ENCODE data around the gene ITPR1.

Gene ITPR1

GRCh38 chr3:4710191-4710590, 217.0 kb downstream of the ITPR1 start:
- no peak overlapping the region for H3K27ac ChIP-seq (ENCODE audit: low read depth, low read length)
- H4K8ac ChIP-seq (ENCODE audit: low read depth, low read length), result no peak overlapping the region
- no peaks in the 10 kb centered on the region for H3K79me1 ChIP-seq (ENCODE audit: low read length)
- H3K23ac ChIP-seq (ENCODE audit: low read length), result no peak overlapping the region
- no peak overlapping the region for H3K4me3 ChIP-seq (ENCODE audit: low read length)
- H3K4ac ChIP-seq (ENCODE audit: low read depth, low read length), result no peak overlapping the region
- no peaks in the 10 kb centered on the region for H3K27me3 ChIP-seq (ENCODE audit: insufficient read depth, low read length, poor library complexity)
- H3K56ac ChIP-seq (ENCODE audit: low read length), result no peak overlapping the region
- no peak overlapping the region for H2BK5ac ChIP-seq (ENCODE audit: low read length)
- no peak overlapping the region for H3K9ac ChIP-seq (ENCODE audit: low read length)
- no peaks in the 10 kb centered on the region for H3K79me2 ChIP-seq (ENCODE audit: control insufficient read depth, insufficient read depth, low read length)
- H3K4me2 ChIP-seq (ENCODE audit: low read length), result no peak overlapping the region
- H2AK5ac ChIP-seq (ENCODE audit: low read length), result no peak overlapping the region
- no peak overlapping the region for H4K5ac ChIP-seq (ENCODE audit: low read length)
- no peaks in the 10 kb centered on the region for H3K36me3 ChIP-seq (ENCODE audit: control insufficient read depth, insufficient read depth, low read length)
- H2BK15ac ChIP-seq (replicated peaks; ENCODE audit: low read depth), result no peak overlapping the region
- H3K4me1 ChIP-seq (ENCODE audit: control insufficient read depth, low read depth, low read length), result peaks cover 2% of the 10 kb centered on the region
- DNase-seq, result no peak
- no CpG with 5 or more reads among the region's 16 CpGs for WGBS (ENCODE audit: extremely low coverage, insufficient coverage, low lambda C conversion rate)
- H2BK120ac ChIP-seq (ENCODE audit: low read depth, low read length), result no peak overlapping the region
- H3K18ac ChIP-seq (ENCODE audit: low read length), result no peak overlapping the region

DNA sequence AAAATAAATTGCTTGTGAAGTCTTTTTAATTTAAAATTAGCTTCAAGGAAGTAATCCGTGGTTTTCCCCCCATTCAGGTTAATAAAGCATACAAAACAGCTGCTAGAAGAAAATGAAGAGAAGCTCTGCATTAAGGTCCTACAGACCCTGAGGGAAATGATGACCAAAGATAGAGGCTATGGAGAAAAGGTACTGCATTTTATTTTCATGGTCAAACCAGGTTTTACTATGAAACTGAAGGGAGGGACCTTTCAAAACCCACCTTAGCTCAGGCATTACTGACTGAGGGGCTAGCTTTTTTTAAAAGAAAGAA, 218.5 kb downstream of the ITPR1 start:
- Histone ChIP-seq H4K5ac (ENCODE audit: low read length) (no peak overlapping the region), H3K27me3 (ENCODE audit: insufficient read depth, low read length, poor library complexity) (no peaks in the 10 kb centered on the region), H2BK15ac (replicated peaks; ENCODE audit: low read depth) (no peak overlapping the region), H3K4me3 (ENCODE audit: low read length) (no peak overlapping the region), H3K4me2 (ENCODE audit: low read length) (no peak overlapping the region), H3K23ac (ENCODE audit: low read length) (no peak overlapping the region), H3K79me2 (ENCODE audit: control insufficient read depth, insufficient read depth, low read length) (no peaks in the 10 kb centered on the region), H4K8ac (ENCODE audit: low read depth, low read length) (no peak overlapping the region), H2AK5ac (ENCODE audit: low read length) (no peak overlapping the region), H3K27ac (ENCODE audit: low read depth, low read length) (no peak overlapping the region), H3K18ac (ENCODE audit: low read length) (no peak overlapping the region), H3K9ac (ENCODE audit: low read length) (no peak overlapping the region), H2BK120ac (ENCODE audit: low read depth, low read length) (no peak overlapping the region), H3K4me1 (ENCODE audit: control insufficient read depth, low read depth, low read length) (peaks cover 2% of the 10 kb centered on the region), H3K4ac (ENCODE audit: low read depth, low read length) (no peak overlapping the region), H3K36me3 (ENCODE audit: control insufficient read depth, insufficient read depth, low read length) (no peaks in the 10 kb centered on the region), H3K56ac (ENCODE audit: low read length) (peak overlapping the region; percentile 36), H2BK5ac (ENCODE audit: low read length) (no peak overlapping the region), H3K79me1 (ENCODE audit: low read length) (no peaks in the 10 kb centered on the region)
- WGBS (ENCODE audit: extremely low coverage, insufficient coverage, low lambda C conversion rate), result no CpG with 5 or more reads among the region's 1 CpG
- no peak for DNase-seq

- Histone ChIP-seq H2BK120ac (ENCODE audit: low read depth, low read length) (no peak overlapping the region), H3K4ac (ENCODE audit: low read depth, low read length) (no peak overlapping the region), H3K56ac (ENCODE audit: low read length) (peak overlapping the region; percentile 59), H3K36me3 (ENCODE audit: control insufficient read depth, insufficient read depth, low read length) (no peaks in the 10 kb centered on the region), H3K27ac (ENCODE audit: low read depth, low read length) (no peak overlapping the region), H3K79me1 (ENCODE audit: low read length) (no peaks in the 10 kb centered on the region), H4K5ac (ENCODE audit: low read length) (no peak overlapping the region), H3K4me1 (ENCODE audit: control insufficient read depth, low read depth, low read length) (peaks cover 2% of the 10 kb centered on the region), H3K27me3 (ENCODE audit: insufficient read depth, low read length, poor library complexity) (no peaks in the 10 kb centered on the region), H2BK5ac (ENCODE audit: low read length) (no peak overlapping the region), H3K79me2 (ENCODE audit: control insufficient read depth, insufficient read depth, low read length) (no peaks in the 10 kb centered on the region), H2BK15ac (replicated peaks; ENCODE audit: low read depth) (no peak overlapping the region), H3K4me3 (ENCODE audit: low read length) (no peak overlapping the region), H3K9ac (ENCODE audit: low read length) (no peak overlapping the region), H3K23ac (ENCODE audit: low read length) (no peak overlapping the region), H3K18ac (ENCODE audit: low read length) (no peak overlapping the region), H4K8ac (ENCODE audit: low read depth, low read length) (no peak overlapping the region), H2AK5ac (ENCODE audit: low read length) (no peak overlapping the region), H3K4me2 (ENCODE audit: low read length) (no peak overlapping the region)
- WGBS (ENCODE audit: extremely low coverage, insufficient coverage, low lambda C conversion rate), result no CpG with 5 or more reads among the region's 7 CpGs
- DNase-seq, result peak; percentile 69
Observed at GRCh38 chr3:4712109-4712508, 219.0 kb downstream of the ITPR1 start.

GRCh38 chr3:4714045-4714444, 220.9 kb downstream of the ITPR1 start:
- Histone ChIP-seq H3K27me3 (ENCODE audit: insufficient read depth, low read length, poor library complexity) (no peaks in the 10 kb centered on the region), H3K27ac (ENCODE audit: low read depth, low read length) (no peak overlapping the region), H3K36me3 (ENCODE audit: control insufficient read depth, insufficient read depth, low read length) (no peaks in the 10 kb centered on the region), H3K4ac (ENCODE audit: low read depth, low read length) (no peak overlapping the region), H2BK120ac (ENCODE audit: low read depth, low read length) (no peak overlapping the region), H3K9ac (ENCODE audit: low read length) (no peak overlapping the region), H2BK5ac (ENCODE audit: low read length) (no peak overlapping the region), H4K5ac (ENCODE audit: low read length) (no peak overlapping the region), H3K4me2 (ENCODE audit: low read length) (no peak overlapping the region), H3K18ac (ENCODE audit: low read length) (no peak overlapping the region), H3K4me3 (ENCODE audit: low read length) (no peak overlapping the region), H3K79me2 (ENCODE audit: control insufficient read depth, insufficient read depth, low read length) (no peaks in the 10 kb centered on the region), H4K8ac (ENCODE audit: low read depth, low read length) (no peak overlapping the region), H3K56ac (ENCODE audit: low read length) (no peak overlapping the region), H2BK15ac (replicated peaks; ENCODE audit: low read depth) (no peak overlapping the region), H2AK5ac (ENCODE audit: low read length) (no peak overlapping the region), H3K4me1 (ENCODE audit: control insufficient read depth, low read depth, low read length) (peaks cover 2% of the 10 kb centered on the region), H3K79me1 (ENCODE audit: low read length) (no peaks in the 10 kb centered on the region), H3K23ac (ENCODE audit: low read length) (no peak overlapping the region)
- WGBS (ENCODE audit: extremely low coverage, insufficient coverage, low lambda C conversion rate), result no CpG with 5 or more reads among the region's 7 CpGs
- DNase-seq, result no peak

- Histone ChIP-seq H3K56ac (ENCODE audit: low read length) (no peak overlapping the region), H2AK5ac (ENCODE audit: low read length) (no peak overlapping the region), H3K27ac (ENCODE audit: low read depth, low read length) (no peak overlapping the region), H4K8ac (ENCODE audit: low read depth, low read length) (no peak overlapping the region), H3K4me2 (ENCODE audit: low read length) (no peak overlapping the region), H3K4ac (ENCODE audit: low read depth, low read length) (no peak overlapping the region), H2BK5ac (ENCODE audit: low read length) (no peak overlapping the region), H3K4me3 (ENCODE audit: low read length) (no peak overlapping the region), H3K27me3 (ENCODE audit: insufficient read depth, low read length, poor library complexity) (no peaks in the 10 kb centered on the region), H3K79me2 (ENCODE audit: control insufficient read depth, insufficient read depth, low read length) (no peaks in the 10 kb centered on the region), H3K79me1 (ENCODE audit: low read length) (no peaks in the 10 kb centered on the region), H3K4me1 (ENCODE audit: control insufficient read depth, low read depth, low read length) (peaks cover 5% of the 10 kb centered on the region), H3K36me3 (ENCODE audit: control insufficient read depth, insufficient read depth, low read length) (no peaks in the 10 kb centered on the region), H3K9ac (ENCODE audit: low read length) (no peak overlapping the region), H2BK120ac (ENCODE audit: low read depth, low read length) (no peak overlapping the region), H4K5ac (ENCODE audit: low read length) (no peak overlapping the region), H2BK15ac (replicated peaks; ENCODE audit: low read depth) (no peak overlapping the region), H3K23ac (ENCODE audit: low read length) (no peak overlapping the region), H3K18ac (ENCODE audit: low read length) (no peak overlapping the region)
- no peak for DNase-seq
- WGBS (ENCODE audit: extremely low coverage, insufficient coverage, low lambda C conversion rate), result no CpG with 5 or more reads among the region's 1 CpG
Observed at GRCh38 chr3:4716266-4716665, 223.1 kb downstream of the ITPR1 start.

DNA sequence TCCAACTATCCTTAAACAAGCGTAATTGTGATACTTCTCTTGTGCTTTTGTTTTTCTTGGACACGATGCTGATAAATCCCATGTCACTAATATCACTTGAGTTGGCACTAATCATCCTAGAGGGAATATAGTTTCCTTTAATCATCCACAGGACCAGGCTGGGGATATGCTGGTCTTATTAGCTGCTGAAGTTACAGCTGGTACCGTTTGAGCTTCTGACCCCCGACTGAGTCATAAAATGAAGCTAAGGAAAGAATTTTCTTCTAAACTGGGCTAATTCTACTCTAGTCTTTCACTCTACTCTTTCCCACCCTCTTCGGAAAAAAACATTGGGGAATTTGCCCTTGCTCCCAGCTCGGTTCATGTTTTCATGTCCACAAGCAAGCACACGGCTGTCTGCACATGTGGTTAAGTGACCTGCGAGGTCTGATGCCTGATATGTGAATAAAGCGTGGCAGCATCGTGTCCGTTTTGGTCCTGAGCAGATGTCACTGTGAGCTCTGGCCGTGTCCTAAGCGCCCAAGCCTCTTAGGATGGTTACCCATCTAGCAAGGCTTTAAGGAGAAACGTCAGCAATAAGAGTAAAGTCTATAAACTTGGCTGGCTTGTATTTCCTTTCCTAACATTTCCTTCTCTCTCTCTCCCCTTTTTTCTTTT, 223.7 kb downstream of the ITPR1 start:
- H2AK5ac ChIP-seq (ENCODE audit: low read length), result no peak overlapping the region
- no peak overlapping the region for H4K5ac ChIP-seq (ENCODE audit: low read length)
- H3K4me1 ChIP-seq (ENCODE audit: control insufficient read depth, low read depth, low read length), result peaks cover 5% of the 10 kb centered on the region
- no peak overlapping the region for H4K8ac ChIP-seq (ENCODE audit: low read depth, low read length)
- no peak overlapping the region for H3K4me3 ChIP-seq (ENCODE audit: low read length)
- no peak overlapping the region for H3K56ac ChIP-seq (ENCODE audit: low read length)
- no peak overlapping the region for H3K4me2 ChIP-seq (ENCODE audit: low read length)
- no peaks in the 10 kb centered on the region for H3K27me3 ChIP-seq (ENCODE audit: insufficient read depth, low read length, poor library complexity)
- no peaks in the 10 kb centered on the region for H3K36me3 ChIP-seq (ENCODE audit: control insufficient read depth, insufficient read depth, low read length)
- H3K79me1 ChIP-seq (ENCODE audit: low read length), result no peaks in the 10 kb centered on the region
- no peaks in the 10 kb centered on the region for H3K79me2 ChIP-seq (ENCODE audit: control insufficient read depth, insufficient read depth, low read length)
- no peak overlapping the region for H3K18ac ChIP-seq (ENCODE audit: low read length)
- no peak overlapping the region for H3K27ac ChIP-seq (ENCODE audit: low read depth, low read length)
- H2BK15ac ChIP-seq (replicated peaks; ENCODE audit: low read depth), result no peak overlapping the region
- H2BK120ac ChIP-seq (ENCODE audit: low read depth, low read length), result no peak overlapping the region
- no peak overlapping the region for H2BK5ac ChIP-seq (ENCODE audit: low read length)
- no peak overlapping the region for H3K23ac ChIP-seq (ENCODE audit: low read length)
- WGBS (ENCODE audit: extremely low coverage, insufficient coverage, low lambda C conversion rate), result no CpG with 5 or more reads among the region's 14 CpGs
- H3K4ac ChIP-seq (ENCODE audit: low read depth, low read length), result no peak overlapping the region
- no peak overlapping the region for H3K9ac ChIP-seq (ENCODE audit: low read length)
- DNase-seq, result no peak
